HG02798 (cell line): ENCODE data around the gene GABBR2.

Experiments used
- ATAC-seq: cut with Tn5 transposase; IDR thresholded peaks from one replicate; pipeline ENCODE4 v1.9.1; 2021; ENCODE audit warnings: mild to moderate bottlenecking; ENCODE audit not compliant: unreplicated experiment, poor library complexity

The GABBR2 gene

GRCh38 chr9:98708933-98709911 lies at the start of gene GABBR2:
Gene GABBR2 (minus strand): TSS chr9:98708935. CDS start chr9:98708737, 198 bp downstream.
- no peak for ATAC-seq

GRCh38 chr9:98755006-98755618 lies 46.4 kb upstream of the GABBR2 start:
- no peak for ATAC-seq

DNA sequence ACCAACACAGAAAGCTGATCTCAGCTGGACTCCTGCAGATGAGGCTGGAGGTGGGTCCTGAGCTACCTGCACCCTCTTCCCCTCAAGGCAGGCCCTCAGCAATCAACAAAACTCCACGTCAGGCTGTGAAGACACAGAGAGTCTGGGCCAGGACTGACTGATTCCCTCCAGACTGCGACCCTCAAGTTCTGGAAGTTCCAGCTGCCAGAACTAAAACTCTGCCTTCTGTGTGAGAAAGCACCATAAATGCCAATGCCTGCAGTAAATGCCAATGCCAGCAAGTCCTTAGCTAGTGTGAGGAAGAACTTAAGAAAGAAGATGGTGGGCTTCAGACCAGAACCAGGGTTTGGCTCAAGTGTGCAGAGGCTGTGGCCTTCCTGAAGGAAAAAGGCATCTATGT lies 42.5 kb upstream of the GABBR2 start:
- no peak for ATAC-seq

- ATAC-seq = no peak
Measured at GRCh38 chr9:98750364-98751060, 41.8 kb upstream of the GABBR2 start.

DNA sequence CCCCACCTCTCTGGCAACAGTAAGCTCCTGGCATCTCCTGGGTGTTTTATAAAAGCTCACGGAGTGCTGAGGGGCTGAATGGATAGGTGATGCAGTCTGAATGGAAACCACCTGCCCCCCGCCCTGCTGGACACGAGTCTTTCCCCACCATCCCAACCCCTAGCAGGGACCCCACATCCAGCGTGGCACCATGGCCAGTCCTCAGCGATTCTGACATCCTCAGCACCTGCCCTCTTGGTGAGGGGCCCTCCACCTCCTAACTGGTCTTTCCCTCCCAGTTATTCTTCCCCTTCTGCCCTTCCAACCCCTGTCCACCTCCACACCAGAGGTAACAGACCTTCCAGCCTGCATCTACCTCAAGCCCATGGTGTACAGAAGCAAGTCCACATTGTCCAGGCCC lies 38.7 kb upstream of the GABBR2 start:
- no peak for ATAC-seq

DNA sequence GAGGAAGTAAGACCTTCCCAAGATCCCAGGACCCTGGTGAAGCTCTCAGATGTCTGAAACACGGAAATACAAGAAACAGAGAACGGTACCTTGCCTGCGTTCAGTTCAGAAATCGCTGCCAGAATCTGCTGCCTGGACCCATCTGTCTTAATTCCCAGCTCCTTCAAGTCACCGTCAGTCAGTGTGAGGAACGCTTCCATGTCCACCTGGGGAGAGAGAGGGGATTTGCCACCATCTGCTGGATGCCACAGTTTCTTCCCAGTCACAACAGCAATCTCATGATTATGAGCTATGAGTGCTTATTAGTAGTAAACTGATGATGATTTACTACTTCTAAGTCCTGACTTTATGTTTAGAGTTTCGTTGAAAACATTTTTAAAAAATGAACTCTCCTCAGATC lies 36.7 kb upstream of the GABBR2 start:
- ATAC-seq = no peak

GRCh38 chr9:98743818-98744611 lies 35.3 kb upstream of the GABBR2 start:
- ATAC-seq = no peak

DNA sequence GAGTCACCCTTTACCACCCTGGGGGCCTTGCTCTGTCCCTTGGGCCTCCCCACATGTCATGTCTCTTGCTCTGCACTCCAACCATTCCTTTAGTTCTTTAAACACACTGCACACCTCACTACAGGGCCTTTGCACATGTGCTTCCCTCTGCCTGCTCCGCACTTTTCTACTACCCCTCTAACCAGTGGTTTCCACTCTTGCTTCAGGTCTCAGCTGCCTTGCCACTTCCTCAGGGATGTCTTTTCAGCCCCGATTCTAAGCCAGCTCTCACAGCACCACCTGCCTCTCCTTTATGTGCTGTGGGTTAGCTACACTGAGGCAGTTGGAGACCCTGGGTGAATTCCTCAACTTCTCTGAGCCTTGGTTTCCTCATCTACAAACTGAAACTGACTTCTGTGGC lies 34.6 kb upstream of the GABBR2 start:
- ATAC-seq = no peak

DNA sequence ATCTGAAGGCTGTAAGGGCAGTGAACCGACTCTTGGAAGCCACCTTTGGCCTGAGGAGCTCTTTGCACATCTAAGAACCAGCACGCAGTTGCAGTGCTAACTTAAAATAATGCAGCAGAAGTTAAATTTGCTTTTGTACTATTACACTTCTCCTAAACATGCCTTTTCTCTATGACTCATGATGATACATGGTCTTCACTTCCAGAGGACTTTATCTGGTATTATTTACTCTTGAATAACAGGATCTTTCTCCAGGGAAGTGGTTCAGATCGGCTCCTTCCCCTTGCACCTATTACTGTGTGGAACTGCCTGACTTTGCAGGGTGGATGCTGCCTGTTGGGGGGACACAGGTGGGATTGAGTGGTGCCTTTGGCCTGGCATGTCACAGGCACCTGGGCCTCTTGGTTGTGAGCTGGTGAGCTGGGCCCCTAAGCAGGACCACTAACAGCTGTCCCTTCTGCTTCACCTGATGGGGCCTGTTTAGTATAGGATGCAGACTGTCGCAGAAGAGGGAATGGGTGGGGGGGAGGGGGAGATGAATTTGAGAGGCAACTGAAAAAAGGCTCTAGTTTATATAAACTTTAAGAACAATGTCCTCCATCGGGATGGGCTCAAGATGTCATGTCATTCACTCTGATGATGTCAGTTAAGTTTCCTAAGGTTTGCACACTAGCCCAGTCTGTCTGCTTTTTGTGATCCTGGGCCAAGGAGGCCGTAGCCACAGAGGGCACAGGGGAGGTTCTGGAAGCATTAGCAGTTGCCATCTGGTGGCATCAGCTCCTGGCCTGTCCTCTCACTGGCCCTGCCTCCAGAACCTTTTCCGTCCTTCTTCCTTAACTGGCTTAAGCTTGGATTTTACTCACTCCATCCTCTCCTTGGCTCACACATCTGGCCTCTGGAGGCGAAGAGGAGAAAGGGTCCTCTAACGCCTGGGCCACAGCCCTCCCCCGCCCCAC lies 33.9 kb upstream of the GABBR2 start:
- ATAC-seq = no peak

DNA sequence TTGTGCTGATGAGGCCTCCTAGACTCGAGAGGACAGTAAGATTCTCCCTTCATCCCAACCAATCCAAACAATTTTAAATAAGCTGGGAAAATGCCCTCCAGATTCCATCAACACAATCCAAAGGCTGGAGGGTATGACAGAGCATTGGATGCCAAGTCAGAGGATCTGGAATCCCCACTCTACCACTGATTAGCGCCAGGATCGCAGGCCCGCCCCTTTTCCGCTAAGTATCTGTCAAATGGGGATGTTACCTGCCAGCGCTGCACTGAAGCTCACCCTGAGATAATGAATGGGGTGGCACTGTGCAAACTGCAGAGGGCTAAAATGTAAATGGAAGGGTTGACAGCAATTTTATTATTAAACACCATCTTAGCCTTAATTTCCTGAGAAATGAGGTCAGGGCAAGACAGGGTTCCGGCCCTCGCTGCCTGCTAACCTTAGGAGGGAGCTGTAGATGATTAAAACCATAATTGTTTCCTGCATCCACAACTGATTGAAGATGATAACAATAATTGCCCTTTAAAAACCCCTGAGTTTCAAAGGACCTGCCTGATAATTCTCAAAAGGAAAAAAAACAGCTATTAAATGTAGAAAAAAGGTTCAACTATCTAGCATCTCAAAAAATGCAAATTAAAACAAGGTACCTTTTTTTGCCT lies 31.6 kb upstream of the GABBR2 start:
- no peak for ATAC-seq

GRCh38 chr9:98738741-98739140 lies 30.0 kb upstream of the GABBR2 start:
- no peak for ATAC-seq

GRCh38 chr9:98736226-98736625 lies 27.5 kb upstream of the GABBR2 start:
- no peak for ATAC-seq

GRCh38 chr9:98732801-98733200 lies 24.1 kb upstream of the GABBR2 start:
- no peak for ATAC-seq

DNA sequence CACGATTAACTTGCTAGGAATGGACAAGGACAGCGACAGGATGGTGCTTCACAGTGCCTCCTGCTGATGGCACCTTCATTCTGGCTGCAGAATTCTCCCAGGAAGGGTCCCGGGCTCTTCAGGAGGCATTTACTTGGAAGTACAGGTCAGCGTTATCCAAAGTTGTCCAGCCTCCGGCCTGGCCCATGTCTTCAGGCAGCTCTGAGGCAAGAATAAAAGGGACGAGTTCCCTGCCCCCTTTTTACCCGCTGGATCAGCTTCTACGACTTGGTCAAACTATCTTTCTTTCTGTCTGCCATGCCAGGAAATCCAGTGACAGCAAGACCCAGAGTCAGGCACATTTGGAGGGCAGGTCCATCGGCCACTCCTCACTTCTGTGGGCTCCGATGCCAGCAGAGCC lies 23.4 kb upstream of the GABBR2 start:
- no peak for ATAC-seq

DNA sequence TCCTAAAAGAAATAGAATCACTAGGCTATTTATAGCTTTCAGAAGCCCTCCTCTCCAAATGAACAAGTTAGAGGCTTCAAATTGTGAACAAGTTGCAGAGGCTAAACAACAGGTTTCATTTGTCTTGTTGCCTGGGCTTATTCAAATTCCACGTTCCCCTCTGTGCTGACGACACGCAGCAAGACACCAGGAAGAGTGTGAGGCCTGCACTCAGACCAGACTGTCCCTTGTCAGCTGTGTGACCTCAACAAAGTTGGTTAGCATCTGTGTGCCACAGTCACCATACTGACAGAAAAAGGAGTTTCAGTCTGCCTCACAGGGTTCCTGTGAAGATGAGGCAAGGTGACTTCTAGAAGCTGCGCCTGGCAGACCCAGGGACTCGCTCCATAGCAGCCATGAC lies 22.1 kb upstream of the GABBR2 start:
- no peak for ATAC-seq

GRCh38 chr9:98728500-98728899 lies 19.8 kb upstream of the GABBR2 start:
- ATAC-seq = no peak

DNA sequence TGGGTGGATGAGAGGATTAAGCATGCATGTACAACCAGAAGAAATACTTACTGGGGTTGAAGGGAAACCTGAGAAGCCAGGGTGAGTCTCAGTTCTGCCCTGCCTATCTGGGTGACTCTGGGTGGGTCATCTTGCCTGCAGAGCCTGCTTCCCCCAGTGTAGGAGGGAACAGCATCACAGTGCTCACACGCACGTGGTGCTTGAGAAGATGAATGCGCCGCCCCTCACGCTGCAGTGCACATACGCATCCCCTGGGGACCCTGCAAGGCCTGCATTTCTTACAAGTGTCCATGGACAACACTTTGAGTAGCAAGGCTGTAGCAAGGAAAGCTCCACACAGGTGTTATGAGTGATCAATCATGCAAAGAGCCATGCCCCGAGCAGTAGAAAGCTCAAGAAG lies 18.7 kb upstream of the GABBR2 start:
- ATAC-seq = no peak

- no peak for ATAC-seq
Measured at GRCh38 chr9:98726735-98727134, 18.0 kb upstream of the GABBR2 start.
